Esophagus squamous epithelium (tissue), 4 donors: ENCODE data around the gene ATP6V0D1.

ENCODE experiments used
- CTCF ChIP-seq, 6 experiments: fragments of 450-650 bp in 4 of 6; fragments of 200-600 bp in 2 of 6; sonication (generic) in 2 of 6; IDR thresholded peaks; one replicate each; pipeline ENCODE4 v1.5.1; 2016 to 2019; ENCODE audit warnings: antibody characterized with exemption in 6 of 6, mild to moderate bottlenecking in 4 of 6, moderate library complexity in 4 of 6
- POLR2A ChIP-seq, 4 donors: fragments of 450-650 bp; IDR thresholded peaks; one replicate each; pipeline ENCODE4 v1.6.1; 2017; ENCODE audit warnings: antibody characterized with exemption in 4 of 4, mild to moderate bottlenecking in 4 of 4, moderate library complexity in 3 of 4

DNA sequence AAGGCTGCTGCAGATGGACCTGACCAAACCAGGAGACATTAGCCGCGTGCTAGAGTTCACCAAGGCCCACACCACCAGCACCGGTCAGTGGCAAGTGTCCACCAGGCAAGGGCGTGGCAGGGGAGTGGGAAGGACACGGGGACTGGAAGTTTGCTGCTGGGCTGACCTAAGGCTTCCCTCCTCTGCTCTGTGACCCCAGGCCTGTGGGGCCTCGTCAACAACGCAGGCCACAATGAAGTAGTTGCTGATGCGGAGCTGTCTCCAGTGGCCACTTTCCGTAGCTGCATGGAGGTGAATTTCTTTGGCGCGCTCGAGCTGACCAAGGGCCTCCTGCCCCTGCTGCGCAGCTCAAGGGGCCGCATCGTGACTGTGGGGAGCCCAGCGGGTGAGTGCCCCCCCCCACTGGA, 45.2 kb downstream of the ATP6V0D1 start:
- TF ChIP-seq CTCF (IDR thresholded peaks at IDR 0.05) (no peak), POLR2A (IDR thresholded peaks at IDR 0.05) (no peak)
